A549 (cell line): ENCODE results near the gene PEX26.

Experiments
- PHF8 ChIP-seq: fragments of 200-600 bp; sonication (generic); IDR thresholded peaks from 2 replicates; pipeline ENCODE4 v1.6.1; 2016; ENCODE audit warnings: low read depth, mild to moderate bottlenecking, antibody characterized with exemption, moderate library complexity, borderline replicate concordance
- RCOR1 ChIP-seq: fragments of 150-350 bp; IDR thresholded peaks from 2 replicates; pipeline ENCODE4 v1.6.1; 2014; ENCODE audit warnings: antibody characterized with exemption, low read length, low read depth
- TF ChIP-seq, protein P1 (sequence below): fragments of 200-600 bp; sonication (generic); IDR thresholded peaks from 2 replicates; pipeline ENCODE4 v1.6.1; 2016; ENCODE audit warnings: antibody characterized with exemption, mild to moderate bottlenecking, moderate library complexity

DNA sequence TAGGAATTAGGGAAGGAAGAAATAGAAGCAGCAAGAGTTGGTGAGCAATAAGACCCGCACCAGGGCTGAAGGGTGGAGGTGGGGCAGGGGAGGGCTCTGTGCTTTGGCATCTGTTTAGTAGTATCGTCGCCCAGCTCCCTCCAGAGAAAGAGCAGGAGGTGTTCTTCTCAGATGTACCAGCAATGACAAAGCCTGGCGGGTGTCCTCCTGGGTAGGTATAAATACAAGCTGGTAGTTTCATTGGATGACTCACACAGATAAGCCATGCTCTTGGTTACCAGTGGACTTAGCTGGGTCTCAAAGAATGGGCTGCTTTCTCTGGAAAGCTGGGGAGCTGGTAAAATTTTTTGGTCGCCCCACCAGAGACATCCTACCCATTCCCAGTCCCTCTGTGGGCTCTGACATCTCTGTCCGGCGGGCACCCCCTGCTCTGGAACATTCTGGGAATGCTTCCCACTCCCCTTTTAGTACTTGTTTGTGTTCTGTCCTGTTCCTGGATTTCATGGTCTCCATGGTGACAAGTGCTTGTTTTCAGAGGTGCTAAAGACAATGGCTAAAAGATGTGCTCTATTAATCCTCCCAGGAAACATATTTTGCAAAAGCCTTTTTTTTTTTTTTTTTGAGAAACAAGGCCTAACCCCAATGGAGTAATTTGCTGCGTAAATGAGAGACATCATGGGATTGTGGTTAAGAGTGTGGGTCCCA is 17.5 kb downstream of the PEX26 start:
- no peak for TF ChIP-seq RCOR1
- TF ChIP-seq, protein P1, sequence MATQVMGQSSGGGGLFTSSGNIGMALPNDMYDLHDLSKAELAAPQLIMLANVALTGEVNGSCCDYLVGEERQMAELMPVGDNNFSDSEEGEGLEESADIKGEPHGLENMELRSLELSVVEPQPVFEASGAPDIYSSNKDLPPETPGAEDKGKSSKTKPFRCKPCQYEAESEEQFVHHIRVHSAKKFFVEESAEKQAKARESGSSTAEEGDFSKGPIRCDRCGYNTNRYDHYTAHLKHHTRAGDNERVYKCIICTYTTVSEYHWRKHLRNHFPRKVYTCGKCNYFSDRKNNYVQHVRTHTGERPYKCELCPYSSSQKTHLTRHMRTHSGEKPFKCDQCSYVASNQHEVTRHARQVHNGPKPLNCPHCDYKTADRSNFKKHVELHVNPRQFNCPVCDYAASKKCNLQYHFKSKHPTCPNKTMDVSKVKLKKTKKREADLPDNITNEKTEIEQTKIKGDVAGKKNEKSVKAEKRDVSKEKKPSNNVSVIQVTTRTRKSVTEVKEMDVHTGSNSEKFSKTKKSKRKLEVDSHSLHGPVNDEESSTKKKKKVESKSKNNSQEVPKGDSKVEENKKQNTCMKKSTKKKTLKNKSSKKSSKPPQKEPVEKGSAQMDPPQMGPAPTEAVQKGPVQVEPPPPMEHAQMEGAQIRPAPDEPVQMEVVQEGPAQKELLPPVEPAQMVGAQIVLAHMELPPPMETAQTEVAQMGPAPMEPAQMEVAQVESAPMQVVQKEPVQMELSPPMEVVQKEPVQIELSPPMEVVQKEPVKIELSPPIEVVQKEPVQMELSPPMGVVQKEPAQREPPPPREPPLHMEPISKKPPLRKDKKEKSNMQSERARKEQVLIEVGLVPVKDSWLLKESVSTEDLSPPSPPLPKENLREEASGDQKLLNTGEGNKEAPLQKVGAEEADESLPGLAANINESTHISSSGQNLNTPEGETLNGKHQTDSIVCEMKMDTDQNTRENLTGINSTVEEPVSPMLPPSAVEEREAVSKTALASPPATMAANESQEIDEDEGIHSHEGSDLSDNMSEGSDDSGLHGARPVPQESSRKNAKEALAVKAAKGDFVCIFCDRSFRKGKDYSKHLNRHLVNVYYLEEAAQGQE: no peak
- TF ChIP-seq PHF8: no peak
